Measurements from ENCODE around the gene ASCC3.

- TF ChIP-seq CTCF (IDR thresholded peaks at IDR 0.05; ENCODE audit: low read length) (no peak), EZH2 (IDR thresholded peaks at IDR 0.05; ENCODE audit: borderline replicate concordance, low read length) (no peak)
Observed at GRCh38 chr6:100846276-100846675, 34.9 kb downstream of the ASCC3 start.

Measured in OCI-LY1 (cell line).